LNCAP (cell line): ENCODE data around the gene SNX12.

ENCODE experiments used
- CTCF ChIP-seq: fragments of 450-650 bp; IDR thresholded peaks from 2 replicates; pipeline ENCODE4 v1.5.1; 2017; ENCODE audit warnings: mild to moderate bottlenecking

Gene SNX12

GRCh38 chrX:71056867-71057266 lies 11.3 kb downstream of the SNX12 start:
- TF ChIP-seq CTCF, result no peak

GRCh38 chrX:71053217-71053621 lies 14.9 kb downstream of the SNX12 start:
- no peak for TF ChIP-seq CTCF

- no peak for TF ChIP-seq CTCF
Measured at GRCh38 chrX:71052721-71053120, 15.4 kb downstream of the SNX12 start.

GRCh38 chrX:71017396-71017939 lies 50.7 kb downstream of the SNX12 start:
- no peak for TF ChIP-seq CTCF
